Left ventricle myocardium inferior (tissue), 1 donor: ENCODE measurements around the gene PITPNM3. TPM values are rescaled to one million over a fixed set of nuclear protein-coding genes. Genes with fewer than 3 reads are reported as not detected.
"Not testable (repeated sequence)": the region's sequence is repeated elsewhere in the genome, so short reads cannot be mapped to it uniquely, and the experiment has no call there.

ENCODE experiments used
- DNase-seq: peaks from one replicate; pipeline ENCODE4 v3.0.0-alpha.2; 2020
- H3K27ac ChIP-seq: fragments of 200-600 bp; replicated peaks from 2 replicates; pipeline ENCODE4 v1.8.0; 2021
- H3K27me3 ChIP-seq: fragments of 200-600 bp; 2 replicates; pipeline ENCODE4 v1.8.0; 2021; ENCODE audit warnings: low read depth
- H3K36me3 ChIP-seq: fragments of 200-600 bp; 2 replicates; pipeline ENCODE4 v1.8.0; 2021
- H3K4me1 ChIP-seq: fragments of 200-600 bp; 2 replicates; pipeline ENCODE4 v1.8.0; 2021
- H3K4me3 ChIP-seq: fragments of 200-600 bp; 2 replicates; pipeline ENCODE4 v1.8.0; 2021; ENCODE audit warnings: mild to moderate bottlenecking, moderate library complexity
- H3K9me3 ChIP-seq: fragments of 200-600 bp; replicated peaks from 2 replicates; pipeline ENCODE4 v1.8.0; 2021
- intact Hi-C: fragments of 100-400 bp; cut with micrococcal nuclease; formaldehyde crosslinking; loops from one replicate; pipeline ENCODE4 v1.11.0; 2022
- total RNA-seq: library from RNA; stranded (reverse); fragmentation: NEBNext Ultra II Directional; extraction: Animal tissue kit (Norgen Biotek cat#: 25700); gene quantifications from one replicate; pipeline ENCODE4 v1.2.1, GENCODE V29; 2021
- TF ChIP-seq, protein P1 (sequence below): fragments of 200-600 bp; IDR thresholded peaks from 2 replicates; pipeline ENCODE4 v1.8.0; 2021; ENCODE audit warnings: antibody characterized with exemption, mild to moderate bottlenecking, borderline replicate concordance
- donor health status: DM: no; HTN: yes; CAD: no; lungs with severe emphysema.

The PITPNM3 gene
- total RNA-seq, 1 donor from 2014 or later: 0.36 TPM

DNA sequence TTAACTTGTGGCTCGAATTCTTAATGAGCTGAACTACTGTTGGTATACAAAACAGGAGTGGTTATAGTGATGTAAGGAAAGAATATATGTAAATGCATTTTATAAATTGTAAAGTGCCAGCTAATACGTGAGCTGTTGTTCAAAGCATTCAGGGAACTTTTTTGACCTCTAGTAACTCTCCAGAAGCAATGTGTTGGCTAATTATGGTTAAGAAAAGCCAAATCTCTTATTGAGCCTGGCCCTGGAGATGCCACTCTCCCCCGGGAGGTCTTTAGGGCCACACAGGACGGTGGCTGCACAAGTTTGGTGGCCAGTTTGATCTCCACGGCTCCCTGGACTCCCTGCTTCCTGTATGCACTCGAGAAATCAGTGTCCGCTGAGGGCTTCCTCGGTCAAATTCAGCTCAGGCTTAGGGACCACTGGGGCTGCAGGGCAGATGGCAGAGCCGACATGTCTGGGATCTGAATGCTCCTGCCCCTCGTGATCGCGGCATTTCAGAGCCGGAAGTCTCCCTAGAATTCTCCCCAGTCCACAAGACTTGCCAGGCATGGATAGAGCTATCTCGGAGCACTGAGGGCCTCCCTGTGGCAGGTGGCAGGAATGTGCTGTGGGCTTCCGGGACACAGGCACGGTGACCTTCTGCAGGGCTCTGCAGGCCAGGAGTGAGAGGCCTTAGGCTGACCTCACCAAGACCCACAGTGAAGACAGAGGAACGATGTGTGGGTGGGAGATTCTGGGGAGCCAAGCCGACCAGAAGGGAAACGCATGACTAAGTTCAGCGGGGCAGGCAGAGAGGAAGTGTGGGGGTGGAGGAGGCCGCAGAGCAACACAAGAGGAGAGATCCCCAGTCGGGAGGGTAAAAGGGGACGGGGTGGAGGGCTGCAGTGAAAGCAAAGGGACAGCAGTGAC lies 18.6 kb upstream of the PITPNM3 start:
- Histone ChIP-seq H3K36me3 (peaks cover 20% of the 10 kb centered on the region), H3K4me3 (peak overlapping the region; percentile 17), H3K9me3 (no peaks in the 10 kb centered on the region), H3K4me1 (peaks cover 15% of the 10 kb centered on the region), H3K27ac (peak overlapping the region; percentile 30), H3K27me3 (peaks cover 2% of the 10 kb centered on the region)
- TF ChIP-seq, protein P1, sequence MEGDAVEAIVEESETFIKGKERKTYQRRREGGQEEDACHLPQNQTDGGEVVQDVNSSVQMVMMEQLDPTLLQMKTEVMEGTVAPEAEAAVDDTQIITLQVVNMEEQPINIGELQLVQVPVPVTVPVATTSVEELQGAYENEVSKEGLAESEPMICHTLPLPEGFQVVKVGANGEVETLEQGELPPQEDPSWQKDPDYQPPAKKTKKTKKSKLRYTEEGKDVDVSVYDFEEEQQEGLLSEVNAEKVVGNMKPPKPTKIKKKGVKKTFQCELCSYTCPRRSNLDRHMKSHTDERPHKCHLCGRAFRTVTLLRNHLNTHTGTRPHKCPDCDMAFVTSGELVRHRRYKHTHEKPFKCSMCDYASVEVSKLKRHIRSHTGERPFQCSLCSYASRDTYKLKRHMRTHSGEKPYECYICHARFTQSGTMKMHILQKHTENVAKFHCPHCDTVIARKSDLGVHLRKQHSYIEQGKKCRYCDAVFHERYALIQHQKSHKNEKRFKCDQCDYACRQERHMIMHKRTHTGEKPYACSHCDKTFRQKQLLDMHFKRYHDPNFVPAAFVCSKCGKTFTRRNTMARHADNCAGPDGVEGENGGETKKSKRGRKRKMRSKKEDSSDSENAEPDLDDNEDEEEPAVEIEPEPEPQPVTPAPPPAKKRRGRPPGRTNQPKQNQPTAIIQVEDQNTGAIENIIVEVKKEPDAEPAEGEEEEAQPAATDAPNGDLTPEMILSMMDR: peak; percentile 30
- DNase-seq: peak; percentile 41
- intact Hi-C loops: no loop called here

DNA sequence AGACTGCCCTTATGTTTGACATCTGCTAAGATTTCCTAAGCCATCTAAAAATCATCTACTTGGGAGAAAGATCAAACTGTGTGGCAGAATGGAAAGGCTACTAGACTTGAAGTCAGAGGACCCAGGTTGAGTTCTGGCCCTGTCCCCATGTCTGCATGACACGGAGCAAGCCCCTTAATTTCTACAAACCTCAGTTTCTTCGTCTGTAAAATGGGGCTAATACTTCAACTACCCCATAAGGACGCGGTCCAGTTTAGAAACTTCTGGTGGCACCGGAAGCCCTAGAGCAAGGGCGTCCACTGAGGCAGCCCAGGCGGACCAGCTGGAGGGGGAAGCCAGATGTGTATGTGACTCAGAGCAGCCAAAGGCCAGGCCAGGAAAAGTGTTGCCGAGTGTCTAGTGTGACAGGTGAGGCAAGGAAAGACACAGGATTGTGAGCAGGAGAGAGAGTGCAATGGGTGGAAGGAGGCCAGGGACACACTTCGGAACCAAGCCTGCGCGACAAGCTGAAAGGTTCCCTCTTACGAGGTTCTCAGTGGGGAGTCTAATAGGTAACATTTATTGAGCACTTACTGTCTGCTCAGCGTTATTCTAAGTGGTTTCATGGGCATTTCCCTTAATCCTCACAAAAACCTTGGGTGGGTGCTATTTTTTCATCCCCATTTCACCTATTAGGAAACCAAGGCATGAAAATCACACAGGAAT lies 17.8 kb upstream of the PITPNM3 start:
- no peak overlapping the region for H3K4me3 ChIP-seq
- H3K4me1 ChIP-seq: peaks cover 15% of the 10 kb centered on the region
- intact Hi-C loops: no loop called here
- H3K36me3 ChIP-seq: peaks cover 15% of the 10 kb centered on the region
- TF ChIP-seq, protein P1: no peak
- H3K27ac ChIP-seq: no peak overlapping the region
- DNase-seq: no peak
- H3K27me3 ChIP-seq: peaks cover 7% of the 10 kb centered on the region
- no peaks in the 10 kb centered on the region for H3K9me3 ChIP-seq

DNA sequence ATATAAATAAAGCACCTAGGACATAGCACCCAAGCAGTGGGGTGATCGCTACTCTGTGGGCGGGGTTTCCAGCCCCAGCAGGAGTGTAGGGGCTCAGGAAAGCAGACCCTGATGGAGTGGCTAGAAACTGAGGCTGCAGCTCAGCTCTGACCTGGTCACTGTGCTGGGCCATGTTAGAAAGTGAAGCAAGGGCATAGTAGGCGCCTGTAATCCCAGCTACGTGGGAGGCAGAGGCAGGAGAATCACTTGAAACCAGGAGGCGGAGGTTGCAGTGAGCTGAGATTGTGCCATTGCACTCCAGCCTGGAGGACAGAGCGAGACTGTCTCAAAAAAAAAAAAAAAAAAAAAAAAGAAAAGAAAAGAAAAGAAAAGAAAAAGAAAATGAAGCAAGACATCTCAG lies 17.1 kb upstream of the PITPNM3 start:
- DNase-seq, H3K27ac ChIP-seq, H3K36me3 ChIP-seq, H3K9me3 ChIP-seq, intact Hi-C loops, H3K4me3 ChIP-seq: not testable (repeated sequence)
- H3K27me3 ChIP-seq: peaks cover 13% of the 10 kb centered on the region
- H3K4me1 ChIP-seq: peaks cover 15% of the 10 kb centered on the region

DNA sequence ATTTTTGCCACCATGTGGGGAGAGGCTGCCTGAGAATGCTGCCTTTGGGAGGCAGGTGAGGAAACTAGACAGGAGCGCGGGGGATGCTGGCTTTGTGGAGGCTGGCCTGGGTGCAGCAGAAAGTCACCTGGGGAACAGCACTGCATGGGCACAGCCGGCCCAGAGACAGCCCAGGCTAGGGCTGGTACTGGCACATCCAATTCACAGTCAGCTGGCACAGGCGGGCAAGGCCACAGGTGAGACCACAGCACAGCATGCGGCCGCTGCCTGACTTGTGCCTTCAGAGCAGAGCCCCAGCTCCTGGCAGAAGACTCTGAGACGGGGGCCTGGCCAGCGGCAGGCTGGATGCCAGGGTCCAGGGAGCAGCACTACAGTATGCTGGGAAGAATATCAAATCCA lies 16.6 kb upstream of the PITPNM3 start:
- no peak for DNase-seq
- peaks cover 15% of the 10 kb centered on the region for H3K4me1 ChIP-seq
- H3K27ac ChIP-seq: no peak overlapping the region
- H3K36me3 ChIP-seq: peaks cover 5% of the 10 kb centered on the region
- intact Hi-C loops: no loop called here
- peaks cover 19% of the 10 kb centered on the region for H3K27me3 ChIP-seq
- TF ChIP-seq, protein P1: no peak
- H3K9me3 ChIP-seq: no peaks in the 10 kb centered on the region
- no peak overlapping the region for H3K4me3 ChIP-seq

DNA sequence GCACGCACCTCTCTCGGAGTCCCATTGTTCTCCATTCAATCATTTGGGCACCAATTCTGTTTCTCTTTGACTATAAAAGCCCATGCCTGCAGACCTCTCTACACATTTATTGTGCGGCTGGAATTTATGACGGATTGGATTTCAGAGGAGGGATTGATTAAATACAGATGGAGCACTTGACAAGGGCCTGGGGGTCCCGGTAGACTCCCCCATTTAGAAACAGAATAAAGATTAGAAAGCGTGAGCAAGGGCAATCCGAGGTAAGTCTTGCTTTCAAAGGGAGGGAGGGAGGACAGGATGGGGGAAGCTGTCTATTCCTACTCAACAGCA lies 15.1 kb upstream of the PITPNM3 start:
- Histone ChIP-seq H3K9me3 (no peaks in the 10 kb centered on the region), H3K4me1 (peaks cover 15% of the 10 kb centered on the region), H3K4me3 (no peak overlapping the region), H3K27me3 (peaks cover 31% of the 10 kb centered on the region), H3K27ac (no peak overlapping the region), H3K36me3 (no peaks in the 10 kb centered on the region)
- DNase-seq: no peak
- intact Hi-C loops: no loop called here
- TF ChIP-seq, protein P1: no peak
